Stimulated activated CD8-positive, alpha-beta memory T cell treated with anti-CD3 and anti-CD28 coated beads, Interleukin-4, amount 100 ng/mL, for 48 hours (primary cell): ENCODE data around the gene E2F1.
A peak's percentile ranks its signal among the peaks of the same experiment; 100 is the strongest.
"Not testable (repeated sequence)": the region's sequence is repeated elsewhere in the genome, so short reads cannot be mapped to it uniquely, and the experiment has no call there.

Source experiments
- DNase-seq: peaks from one replicate; pipeline ENCODE4 v3.0.0-alpha.2; 2020

The E2F1 gene

DNA sequence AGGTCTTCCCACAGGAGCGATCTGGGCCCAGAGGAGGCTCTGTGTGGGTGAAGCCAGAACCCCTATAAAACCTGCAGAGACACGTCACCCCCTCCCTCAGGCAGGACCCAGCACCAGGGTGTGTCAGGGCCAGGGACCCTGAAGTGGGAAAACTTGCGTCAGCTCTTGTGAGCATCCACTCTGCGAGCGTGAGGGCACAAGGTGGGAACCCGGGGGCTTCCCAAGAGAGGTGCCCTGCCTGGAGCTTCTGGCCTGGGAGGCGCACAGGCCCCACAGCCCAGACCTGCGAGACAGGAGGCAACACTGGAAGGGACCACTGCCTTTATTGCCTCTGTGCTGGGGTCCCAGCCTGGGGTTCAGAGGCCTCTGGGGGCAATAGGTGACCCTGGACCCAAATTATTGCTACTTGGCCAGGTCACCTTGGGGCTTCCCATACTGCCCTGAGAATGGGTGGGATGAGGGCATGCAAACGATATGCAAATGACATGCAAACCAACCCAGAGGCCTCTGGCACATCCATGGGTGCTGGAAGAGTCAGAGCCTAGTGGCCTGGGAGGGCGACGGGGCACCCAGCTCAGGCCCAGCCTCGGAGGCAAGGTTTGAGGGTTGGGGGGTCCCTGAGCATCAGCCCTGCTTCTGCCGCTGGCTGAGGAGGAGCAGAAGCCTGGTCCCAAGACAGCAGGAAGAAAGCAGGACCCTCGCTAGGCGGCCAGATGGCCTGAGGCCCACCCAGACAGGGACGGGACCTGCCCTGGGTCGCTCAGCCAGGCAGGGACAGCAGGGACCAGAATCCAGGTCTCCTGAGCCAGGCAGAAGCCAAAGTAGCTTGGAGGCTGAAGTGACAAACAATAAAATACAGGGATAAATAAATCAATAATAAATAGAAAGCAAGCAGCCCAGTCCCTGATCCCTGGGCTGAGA is 29.1 kb downstream of the E2F1 start:
- DNase-seq, result no peak

DNA sequence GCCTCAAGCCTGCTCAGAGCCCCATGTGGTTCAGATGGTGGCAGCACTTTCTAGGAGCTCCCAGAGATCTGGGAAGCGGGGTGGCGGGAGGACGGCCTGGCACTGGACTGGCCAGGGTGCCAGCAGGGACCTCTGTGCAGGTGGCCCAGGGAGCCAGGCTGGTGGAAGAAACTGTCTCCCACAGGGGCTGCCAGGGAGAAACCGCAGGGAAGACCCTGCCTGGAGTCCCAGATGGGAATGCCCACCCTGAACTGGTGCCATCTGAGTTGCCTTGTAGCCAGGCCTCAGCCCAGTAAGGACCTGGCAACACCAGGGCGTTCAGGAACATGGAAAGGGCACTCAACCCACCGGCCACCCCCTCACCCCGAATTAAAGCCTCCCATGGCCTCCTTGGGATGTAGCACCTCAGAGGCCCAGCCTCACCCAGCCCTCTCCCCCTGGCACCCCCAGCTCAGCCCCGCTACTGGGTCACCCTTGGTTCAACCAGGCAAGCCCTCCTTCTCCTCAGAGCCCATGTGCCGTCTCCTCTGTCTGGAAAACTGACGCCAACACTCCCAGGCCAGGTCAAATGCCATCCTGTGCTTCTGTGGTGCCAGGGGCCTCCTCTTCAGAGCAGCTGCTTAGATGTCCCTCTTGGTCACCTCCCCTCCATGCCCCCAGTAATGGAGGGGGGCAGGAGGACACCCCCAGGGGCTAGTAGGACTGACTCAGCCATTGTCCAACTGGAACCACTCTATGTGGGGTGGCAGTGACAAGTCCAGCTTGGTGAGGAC is 30.0 kb downstream of the E2F1 start:
- DNase-seq, result no peak

DNA sequence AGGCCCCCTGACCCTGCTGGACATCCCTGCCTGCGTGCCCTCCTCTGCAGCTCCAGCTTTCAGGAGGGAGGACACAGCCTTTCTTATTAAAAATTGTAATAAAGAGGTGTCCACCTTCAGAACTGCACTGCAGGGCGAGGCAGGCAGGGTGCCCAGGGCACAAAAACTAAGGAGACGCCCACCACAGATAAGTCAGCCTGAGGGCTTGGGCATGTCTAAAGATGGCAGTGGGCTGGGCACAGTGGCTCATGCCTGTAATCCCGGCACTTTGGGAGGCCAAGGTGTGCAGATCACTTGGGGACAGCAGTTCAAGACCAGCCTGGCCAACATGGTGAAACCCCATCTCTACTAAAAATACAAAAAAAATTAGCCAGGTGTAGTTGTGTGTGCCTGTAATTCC is 31.0 kb downstream of the E2F1 start:
- DNase-seq, result no peak

DNA sequence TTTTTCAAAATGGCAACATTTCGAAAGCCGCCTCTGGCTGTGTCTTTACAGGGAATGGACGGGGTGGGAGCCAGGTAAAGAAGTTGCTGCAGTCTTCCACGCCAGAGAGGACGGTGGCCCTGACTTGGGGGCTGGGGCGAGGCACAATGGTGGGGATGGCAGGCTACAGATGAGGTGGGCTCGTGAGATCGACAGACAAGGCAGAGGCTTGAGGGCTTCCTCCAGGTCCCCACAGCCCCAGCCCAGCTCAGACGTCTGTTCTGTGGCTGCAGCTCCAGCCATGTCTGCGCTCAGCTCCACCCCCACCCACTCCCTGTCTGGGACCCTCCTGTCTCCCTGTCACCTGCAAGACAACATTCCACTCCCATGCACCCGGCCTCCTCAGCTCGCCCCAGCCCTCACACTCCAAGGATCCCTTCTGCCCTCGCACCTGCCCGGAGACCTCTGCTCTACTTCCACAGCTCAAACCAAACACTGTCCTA is 31.5 kb downstream of the E2F1 start:
- DNase-seq, result no peak

DNA sequence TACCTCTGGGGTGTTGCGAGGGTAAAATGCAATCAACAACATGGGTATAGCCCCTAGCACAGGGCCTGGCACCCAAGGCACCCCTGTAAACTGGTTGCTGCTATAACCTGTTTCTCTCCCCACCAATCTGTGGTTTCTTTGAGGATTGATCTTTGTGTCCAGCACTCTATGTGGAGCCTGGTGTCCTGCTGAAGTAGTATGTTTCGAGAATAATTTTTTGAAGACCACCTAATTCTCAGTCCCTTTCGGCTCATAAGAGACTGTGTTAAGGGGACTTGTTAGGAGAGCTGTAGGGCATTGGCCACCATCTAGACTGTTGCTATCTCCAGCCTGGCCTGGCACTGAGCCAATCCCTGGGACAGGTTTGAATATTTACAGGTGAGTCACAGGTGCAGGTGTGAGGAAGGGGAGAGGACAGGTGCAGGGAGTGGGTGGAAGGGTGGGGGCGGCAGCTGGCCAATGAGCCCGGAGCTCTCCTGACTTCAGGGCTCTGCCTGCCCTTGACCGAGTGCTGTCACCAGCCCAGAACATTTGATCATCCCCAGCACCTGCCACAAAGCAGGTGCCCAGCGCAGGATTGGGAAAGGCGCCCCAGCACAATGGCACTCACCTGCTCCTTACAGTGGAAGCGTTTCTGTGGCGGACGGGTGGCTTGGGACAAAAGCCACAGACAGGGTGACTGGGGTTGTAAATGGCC is 32.1 kb downstream of the E2F1 start:
- no peak for DNase-seq

DNA sequence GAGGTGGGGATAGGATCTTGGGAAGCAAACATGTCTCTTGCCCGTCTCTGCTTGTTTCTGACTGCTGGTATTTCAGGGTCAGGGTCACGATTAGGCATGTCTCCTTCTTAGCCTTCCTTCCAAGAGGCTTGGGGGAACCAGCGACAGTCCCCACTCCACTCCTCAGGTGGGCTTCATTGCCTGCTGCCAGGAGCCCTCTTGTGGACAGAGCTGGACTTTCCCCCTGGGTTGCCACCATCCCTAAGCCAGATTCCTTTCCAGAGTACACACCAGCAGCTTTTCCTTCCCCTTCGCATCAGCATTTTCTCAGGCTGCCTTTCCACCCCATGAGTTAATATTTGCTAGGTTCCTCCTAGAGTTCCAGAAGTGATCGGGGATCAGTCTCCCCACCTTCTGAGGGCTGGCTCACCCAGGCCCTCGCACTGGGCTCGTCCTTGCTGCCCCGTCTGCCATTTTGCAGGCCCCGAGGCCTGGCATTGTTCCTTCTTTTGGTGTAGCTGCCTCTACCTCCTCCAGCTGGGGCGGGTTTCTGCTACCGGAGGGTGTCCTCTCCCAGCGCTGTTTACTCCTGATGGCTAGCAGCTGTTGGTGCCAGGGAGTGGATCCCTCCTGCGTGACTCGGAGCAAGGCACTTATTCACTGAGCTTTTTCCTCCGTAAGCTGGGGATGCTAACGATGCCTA is 32.8 kb downstream of the E2F1 start:
- peak; percentile 68 for DNase-seq

DNA sequence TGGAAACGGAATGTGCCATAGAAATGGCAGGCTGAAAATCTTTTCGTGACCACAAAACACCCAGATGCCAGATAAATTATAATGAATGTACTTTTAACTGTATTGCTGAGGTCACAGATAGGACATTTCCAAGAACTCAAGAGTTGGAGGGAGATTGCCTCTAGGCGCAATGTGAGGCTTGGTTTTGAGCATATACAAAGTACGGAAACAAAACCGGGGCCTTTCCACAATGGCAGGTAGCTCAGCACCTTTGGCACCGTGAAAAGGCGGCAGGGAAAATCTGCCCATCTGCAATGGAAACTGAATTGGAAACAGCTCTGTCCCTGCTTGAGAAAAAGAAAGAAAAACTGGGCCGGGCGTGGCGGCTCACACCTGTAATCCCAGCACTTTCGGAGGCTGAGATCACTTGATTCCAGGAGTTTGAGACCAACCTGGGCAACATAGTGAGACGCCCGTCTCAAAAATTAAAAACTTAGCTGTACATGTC is 34.6 kb downstream of the E2F1 start:
- no peak for DNase-seq

DNA sequence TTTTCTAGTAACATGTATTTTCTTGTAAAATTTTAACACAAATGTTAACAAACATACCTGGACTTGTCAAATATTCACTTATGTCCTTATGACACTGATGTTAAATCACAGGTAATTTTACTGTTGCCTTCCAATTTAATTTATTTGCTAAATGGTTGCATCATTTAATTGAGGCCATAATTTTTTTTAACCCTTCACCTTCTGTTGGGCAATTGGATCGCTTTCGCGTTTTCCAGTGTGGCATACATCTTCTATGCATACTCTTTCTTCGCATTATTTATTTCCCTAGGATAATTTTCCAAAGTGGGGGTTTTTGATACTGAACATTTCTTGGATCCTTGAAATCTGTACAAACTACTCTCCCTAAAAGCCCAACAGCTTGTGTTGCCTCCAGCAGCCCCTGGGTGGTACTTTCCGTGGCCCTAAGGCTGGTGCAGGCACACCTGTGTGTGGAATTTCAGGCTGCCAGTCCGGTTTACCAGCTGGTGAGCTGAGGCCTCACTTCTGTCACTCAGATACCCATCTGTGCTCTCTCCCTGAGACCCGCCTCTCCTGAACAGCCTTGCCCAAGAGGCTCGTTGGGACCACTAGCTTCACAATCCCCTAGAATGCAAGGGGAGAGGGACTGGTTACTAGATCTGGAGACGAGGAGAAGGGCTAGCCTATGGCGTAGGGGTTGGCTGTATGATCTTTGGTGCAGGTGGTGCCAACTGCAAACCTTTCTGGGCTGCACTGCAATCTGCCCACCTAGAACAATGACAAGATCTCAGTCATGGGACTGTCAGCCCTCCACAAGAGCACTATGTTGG is 35.2 kb downstream of the E2F1 start:
- no peak for DNase-seq

DNA sequence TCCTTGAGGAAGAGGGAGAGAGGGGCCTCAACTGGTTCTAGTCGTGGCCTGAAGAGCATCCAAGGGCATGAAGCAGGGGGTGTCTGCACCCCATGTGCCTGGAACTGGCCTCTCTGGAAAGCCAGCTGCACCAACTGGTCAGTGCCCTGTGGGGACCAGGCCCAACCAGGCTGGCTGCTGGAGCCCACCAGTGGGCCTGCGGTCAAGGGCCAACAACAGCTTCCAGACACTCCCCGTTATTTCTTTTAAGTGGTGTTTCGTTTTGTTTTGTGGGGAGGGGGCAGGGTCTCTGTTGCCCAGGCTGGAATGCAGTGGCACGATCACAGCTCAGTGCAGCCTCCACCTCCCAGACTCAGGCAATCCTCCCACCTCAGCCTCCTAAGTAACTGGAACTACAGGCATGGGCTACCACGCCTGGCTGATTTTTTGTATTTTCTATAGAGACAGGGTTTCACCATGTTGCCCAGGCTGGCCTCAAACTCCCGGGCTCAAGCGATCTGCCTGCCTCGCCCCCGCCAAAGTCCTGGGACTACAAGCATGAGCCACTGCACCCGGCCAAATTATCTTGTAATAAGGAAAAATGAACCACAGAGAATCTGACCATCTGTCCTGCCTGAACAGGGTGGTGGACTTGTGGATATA is 36.0 kb downstream of the E2F1 start:
- no peak for DNase-seq

DNA sequence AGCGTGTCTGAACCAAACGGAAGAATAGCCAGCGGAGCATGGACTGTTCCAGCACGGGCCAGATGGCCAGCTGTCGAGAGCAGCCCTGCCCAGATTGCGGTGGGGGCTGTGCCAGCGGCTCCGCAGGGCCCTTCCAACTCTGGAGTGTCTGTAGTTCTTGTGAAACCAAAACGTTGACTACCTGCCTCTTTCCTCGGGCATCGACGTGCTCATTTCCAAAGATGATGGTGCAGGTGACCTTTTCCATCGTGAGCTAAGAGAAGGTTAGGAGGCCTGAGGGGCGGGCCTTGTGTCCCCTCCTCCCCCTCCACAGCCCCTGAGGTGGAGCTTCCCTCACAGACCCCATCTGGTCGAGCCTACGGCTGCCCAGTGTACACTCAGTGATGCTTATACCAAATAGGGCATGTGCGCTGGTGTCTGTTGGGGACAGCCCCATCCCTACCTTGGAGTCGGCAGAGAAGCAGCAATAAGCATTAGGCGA is 36.9 kb downstream of the E2F1 start:
- DNase-seq, result no peak

DNA sequence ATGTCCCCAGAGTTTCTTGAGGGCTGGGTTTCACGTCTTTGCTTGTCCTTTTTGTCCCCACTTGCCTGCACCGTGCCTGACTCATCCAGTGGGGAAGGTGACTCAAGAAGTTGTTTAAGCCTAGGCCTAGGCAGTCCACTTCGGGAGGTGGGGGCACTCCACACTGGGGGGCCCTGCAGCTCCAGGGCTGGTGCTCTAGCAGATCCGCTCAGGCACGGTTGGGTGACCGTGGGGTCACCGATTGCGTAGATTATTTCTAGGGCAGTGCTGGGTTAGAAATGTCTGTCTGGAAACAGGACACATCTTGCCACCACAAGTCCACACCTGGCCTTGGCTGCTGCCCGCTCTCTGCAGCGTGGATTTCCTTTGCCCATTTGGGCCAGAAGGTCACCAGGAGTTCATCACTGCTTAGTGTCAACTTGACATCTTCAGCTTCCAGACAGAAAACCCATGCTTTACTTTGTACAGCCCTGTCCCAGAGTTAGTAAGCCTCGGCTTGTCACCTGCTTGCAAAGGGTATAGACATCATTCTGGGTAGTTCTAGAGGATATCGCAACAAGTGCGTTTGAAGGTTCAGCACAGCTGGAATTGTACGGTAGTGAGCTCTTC is 37.7 kb downstream of the E2F1 start:
- no peak for DNase-seq

DNA sequence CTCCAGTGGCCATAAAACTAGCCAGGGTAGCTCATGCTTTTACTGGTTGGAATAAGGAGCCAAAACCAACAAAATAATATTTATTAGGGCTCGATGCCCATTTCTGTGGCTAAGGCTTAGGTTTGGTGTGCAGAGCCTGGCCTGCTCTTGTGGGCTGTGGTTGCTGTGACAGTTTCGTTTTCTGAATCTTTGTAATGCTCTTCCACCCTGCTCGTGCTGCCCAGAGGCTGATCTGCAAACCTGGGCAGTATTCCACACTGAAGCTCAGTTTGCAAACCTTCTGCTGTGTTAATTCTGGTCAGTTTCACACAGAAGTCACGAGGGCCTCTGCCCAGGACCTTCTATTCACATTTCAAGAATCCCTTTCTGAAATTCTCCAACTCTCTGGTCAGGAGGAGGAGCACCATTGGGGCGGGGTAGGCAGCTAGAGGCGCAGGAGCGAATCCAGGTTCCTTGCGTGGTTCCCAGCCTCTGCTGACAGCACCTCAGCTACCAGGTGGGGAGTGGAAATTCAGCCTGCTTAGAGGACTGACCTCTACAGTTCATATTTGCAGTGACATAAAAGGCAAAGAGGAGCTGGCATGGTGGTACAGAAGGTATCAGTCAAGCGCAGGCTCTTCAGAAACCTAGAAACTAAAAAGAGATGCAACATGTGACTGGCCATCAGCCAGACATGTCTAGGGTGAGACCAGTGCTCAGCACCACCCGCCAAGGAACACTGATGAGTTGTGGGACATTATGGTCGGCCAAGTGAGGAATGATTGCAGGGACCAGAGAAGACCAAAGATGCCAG is 38.4 kb downstream of the E2F1 start:
- no peak for DNase-seq

DNA sequence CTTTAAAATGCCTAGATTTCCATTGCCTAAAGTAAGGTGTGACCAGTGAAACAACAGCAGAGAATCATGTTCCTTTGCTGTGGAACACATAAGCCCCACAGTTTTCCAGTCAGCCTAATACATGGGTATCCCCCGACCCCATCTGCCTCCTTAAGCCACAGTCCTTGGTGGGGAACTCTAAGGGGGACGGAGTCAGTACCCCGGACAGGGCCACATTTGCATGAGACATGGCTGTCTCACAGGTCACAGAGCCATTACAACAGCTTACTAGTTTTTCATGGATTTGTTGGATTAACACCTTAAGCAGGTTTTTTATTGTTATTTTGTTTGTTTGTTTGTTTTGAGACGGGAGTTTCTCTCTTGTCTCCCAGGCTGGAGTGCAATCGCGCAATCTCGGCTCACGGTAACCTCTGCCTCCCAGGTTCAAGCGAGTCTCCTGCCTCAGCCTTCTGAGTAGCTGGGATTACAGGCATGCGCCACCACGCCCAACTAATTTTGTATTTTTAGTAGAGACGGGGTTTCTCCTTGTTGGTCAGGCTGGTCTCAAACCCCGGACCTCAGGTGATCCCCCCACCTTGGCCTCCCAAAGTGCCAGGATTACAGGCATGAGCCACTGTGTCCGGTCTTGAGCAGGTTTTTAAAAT is 39.1 kb downstream of the E2F1 start:
- DNase-seq, result not testable (repeated sequence)

DNA sequence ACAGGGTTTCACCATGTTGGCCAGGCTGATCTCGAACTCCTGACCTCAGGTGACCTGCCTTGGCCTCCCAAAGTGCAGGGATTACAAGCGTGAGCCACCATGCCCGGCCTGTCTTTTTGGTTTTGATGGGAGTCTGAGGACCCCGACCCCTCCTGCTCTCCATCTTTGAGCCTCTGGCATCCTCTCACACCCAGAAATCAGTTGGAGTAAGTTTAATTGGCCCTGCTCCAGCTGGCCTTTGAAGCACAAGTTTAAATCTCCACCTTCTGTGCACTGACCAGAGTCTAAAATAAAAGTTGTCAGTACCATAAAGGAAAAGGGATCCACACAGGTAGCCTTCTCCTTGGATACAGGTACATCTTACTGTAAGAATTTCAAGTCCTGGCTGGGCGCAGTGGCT is 40.0 kb downstream of the E2F1 start:
- DNase-seq, result no peak

DNA sequence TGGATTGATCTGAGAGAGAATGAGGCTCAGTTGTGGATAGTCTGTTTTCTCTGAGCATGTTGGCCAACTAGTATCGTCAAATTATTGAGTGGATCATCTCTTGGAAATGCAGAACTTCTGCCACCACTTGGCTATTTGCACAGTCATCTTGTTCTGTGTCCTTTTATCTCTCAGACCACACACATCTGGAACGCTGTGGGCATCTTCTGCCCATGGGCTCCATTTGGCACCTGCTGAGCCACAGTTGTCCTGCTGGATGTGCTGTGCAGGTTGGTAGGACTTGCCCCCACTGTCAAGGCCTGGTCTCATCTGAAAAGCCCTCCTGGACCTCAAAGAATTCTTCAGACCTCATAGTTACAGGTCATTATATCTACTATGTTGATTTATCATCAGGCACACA is 40.8 kb downstream of the E2F1 start:
- DNase-seq, result no peak

DNA sequence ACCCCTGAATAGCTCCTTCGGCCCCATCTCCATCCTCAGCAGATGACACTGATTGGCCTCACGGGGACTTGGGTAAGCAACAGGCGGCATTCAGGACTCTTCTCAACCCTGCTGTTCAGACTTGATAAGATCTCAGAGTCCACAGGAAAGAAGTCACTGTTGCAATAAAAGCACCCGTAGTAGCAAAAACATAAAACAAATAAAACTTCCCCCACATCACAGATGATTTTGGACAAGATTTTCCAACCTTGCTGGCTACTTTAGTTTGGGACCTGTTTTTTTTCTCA is 41.2 kb downstream of the E2F1 start:
- DNase-seq, result no peak

DNA sequence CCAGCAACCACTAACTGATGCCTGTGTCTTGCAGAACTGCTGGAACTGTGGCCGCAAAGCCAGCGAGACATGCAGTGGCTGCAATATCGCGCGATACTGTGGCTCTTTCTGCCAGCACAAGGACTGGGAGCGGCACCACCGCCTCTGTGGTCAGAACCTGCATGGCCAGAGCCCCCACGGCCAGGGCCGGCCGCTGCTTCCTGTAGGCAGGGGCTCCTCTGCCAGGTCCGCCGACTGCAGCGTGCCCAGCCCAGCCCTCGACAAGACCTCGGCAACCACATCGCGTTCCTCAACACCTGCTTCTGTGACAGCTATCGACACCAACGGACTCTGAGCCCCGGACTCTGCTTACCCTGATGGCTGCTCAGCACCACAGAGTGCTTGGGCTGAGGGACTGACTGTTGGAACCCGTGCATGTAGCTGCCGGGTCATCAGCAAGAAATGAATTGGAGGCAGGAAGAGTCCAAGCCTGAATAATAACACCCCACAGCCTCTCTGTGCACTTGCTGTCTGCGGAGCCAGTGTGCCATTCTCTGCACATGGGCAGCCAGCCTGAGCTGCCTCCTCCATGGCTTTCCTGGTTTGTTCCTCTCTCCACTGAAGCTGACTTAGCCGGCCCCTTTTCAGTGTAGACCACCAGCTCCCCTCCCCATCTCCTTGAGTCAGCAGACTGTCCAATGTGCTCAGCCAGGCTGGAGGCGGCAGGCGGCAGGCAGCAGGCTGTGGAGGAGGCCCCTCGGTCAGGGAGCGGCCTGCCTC is 41.7 kb downstream of the E2F1 start:
- DNase-seq, result no peak

DNA sequence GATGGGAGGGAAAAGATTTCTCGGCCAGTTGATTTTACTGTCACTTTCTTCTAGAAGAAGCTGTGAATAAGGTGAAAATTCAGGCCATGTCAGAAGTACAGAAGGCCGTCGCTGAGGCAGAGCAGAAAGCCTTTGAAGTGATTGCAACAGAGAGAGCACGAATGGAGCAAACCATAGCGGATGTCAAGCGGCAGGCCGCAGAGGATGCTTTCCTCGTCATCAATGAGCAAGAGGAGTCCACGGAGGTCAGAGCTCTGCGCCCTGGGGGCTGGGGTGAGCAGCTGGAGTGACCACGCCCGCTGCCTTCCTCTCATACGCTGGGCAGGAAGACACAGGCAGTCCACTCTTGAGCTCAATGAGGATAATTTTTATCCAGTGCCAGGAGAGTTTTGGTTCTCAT is 45.9 kb downstream of the E2F1 start:
- DNase-seq, result no peak

DNA sequence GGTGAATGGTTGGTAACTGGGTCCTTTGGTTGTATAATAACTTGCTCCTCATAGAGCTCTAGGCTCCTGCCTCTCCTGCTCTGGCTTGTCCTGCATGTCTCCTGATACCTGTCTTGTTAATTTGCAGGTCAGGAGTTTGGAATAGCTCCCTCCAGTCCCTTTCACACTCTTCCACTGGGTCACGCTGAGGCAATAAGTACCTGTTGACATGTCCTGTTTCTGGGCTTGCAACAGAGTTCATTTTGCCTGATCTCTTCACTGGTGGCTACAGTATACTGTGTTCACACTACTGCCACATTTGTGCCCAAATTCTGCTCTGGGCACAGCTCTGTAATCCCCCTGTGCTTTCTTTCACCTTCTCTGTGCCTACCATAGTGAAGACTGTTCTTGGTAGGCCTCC is 49.4 kb downstream of the E2F1 start:
- no peak for DNase-seq
